Right lobe of liver (tissue), 6 donors: ENCODE data around the gene PVALB. TPM values are rescaled to one million over a fixed set of nuclear protein-coding genes. Genes with fewer than 3 reads are reported as not detected.

ENCODE experiments used
- ATAC-seq, 4 donors: fragments of 200-7000 bp; cut with Tn5 transposase; one replicate each; pipeline ENCODE4 v1.9.1; 2020; ENCODE audit warnings: mild to moderate bottlenecking in 4 of 4, moderate library complexity in 4 of 4
- DNase-seq, 3 donors: peaks; one replicate each; pipeline ENCODE4 v3.0.0-alpha.2; 2020
- H3K27ac ChIP-seq, 3 donors: fragments of 200-600 bp; one replicate each; pipeline ENCODE4 v1.8.0; 2022
- H3K27me3 ChIP-seq, 2 donors: fragments of 200-600 bp; one replicate each; pipeline ENCODE4 v1.8.0; 2022
- H3K36me3 ChIP-seq, 4 donors: fragments of 200-600 bp; sonication (generic) in 1 of 4; one replicate each; pipeline versions ENCODE4 v1.5.1 to v1.8.0; 2017 to 2022; ENCODE audit warnings: control low read depth in 1 of 4
- H3K4me1 ChIP-seq, 4 donors: fragments of 200-600 bp; sonication (generic) in 1 of 4; one replicate each; pipeline versions ENCODE4 v1.5.1 to v1.8.0; 2017 to 2022; ENCODE audit warnings: control low read depth in 1 of 4
- H3K4me3 ChIP-seq, 3 donors: fragments of 200-600 bp; one replicate each; pipeline ENCODE4 v1.8.0; 2022
- H3K9me3 ChIP-seq, 4 donors: fragments of 200-600 bp; sonication (generic) in 1 of 4; one replicate each; pipeline versions ENCODE4 v1.5.1 to v1.8.0; 2017 to 2022; ENCODE audit warnings: control low read depth in 1 of 4
- CTCF ChIP-seq, 4 donors: fragments of 200-600 bp in 3 of 4; fragments of 450-650 bp in 1 of 4; IDR thresholded peaks; one replicate each; pipeline versions ENCODE4 v1.5.1 to v1.8.0; 2016 to 2022; ENCODE audit warnings: antibody characterized with exemption in 4 of 4, mild to moderate bottlenecking in 2 of 4
- POLR2A ChIP-seq: fragments of 450-650 bp; IDR thresholded peaks from one replicate; pipeline ENCODE4 v1.6.1; 2017; ENCODE audit warnings: antibody characterized with exemption, mild to moderate bottlenecking
- WGBS: methylation state at CpG from one replicate; pipeline ENCODE4 v1.1.6; 2018; ENCODE audit warnings: low coverage, low lambda C conversion rate; ENCODE audit not compliant: insufficient coverage; ENCODE audit errors: missing lambda C conversion rate; 5-methylcytosine and 5-hydroxymethylcytosine counted together
- intact Hi-C, 2 donors: fragments of 100-400 bp; cut with DNase I; formaldehyde crosslinking; loops; one replicate each; pipeline versions ENCODE4 v1.11.2 to v1.14.1; 2022
- total RNA-seq, 6 experiments: library from RNA; depleted of rRNA in 2 of 6; stranded (reverse); fragments of >200 nt in 2 of 6; fragmentation: NEBNext Ultra II Directional in 3 of 6; extraction: Animal tissue kit (Norgen Biotek cat#: 25700) in 3 of 6; gene quantifications; one replicate each; pipeline versions ENCODE4 v1.1.0 to v1.2.4, GENCODE V29; 2016 to 2023
- donor health status: DM: no; HTN: yes; CAD: no.
- donor health status: DM: no; HTN: no; CAD: no.
- donor health status: DM: no; HTN: no; CAD: no.
- donor health status: DM: no; HTN: yes; CAD: no.
- donor health status: DM: no; HTN: yes; CAD: no.

The PVALB gene
- total RNA-seq, 6 experiments from 2014 or later = 0.59 to 1.7 (median 1.4) TPM; not detected in 2

DNA sequence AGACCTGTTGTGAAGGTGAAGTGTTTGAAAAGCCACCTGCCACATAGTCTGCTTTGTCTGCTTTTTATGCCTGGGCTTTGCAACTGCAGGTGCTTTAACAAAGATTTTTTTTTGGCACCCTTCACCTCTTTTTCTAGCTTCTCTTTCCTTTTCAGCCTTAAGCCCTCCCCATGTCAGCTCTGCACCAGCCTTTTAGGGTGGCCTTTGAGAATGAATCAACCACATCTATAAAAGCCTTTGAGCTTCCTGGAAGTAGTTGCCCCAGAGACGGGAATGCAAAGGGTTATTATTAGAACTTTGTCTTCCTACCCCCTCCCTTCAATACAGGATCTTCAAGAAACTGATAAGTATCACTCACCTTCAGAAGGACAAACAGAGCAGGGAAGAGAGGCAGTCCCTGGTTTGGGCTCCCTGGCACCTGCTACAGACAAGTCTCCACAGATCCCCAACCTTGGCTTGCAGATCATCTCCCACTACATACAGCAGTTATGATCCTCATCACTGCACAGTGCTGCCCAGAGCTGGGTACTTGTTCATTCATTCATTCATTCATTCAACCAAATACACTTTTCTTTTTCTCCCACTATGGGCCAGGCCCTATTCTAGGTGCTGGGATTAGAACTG lies 8.0 kb downstream of the PVALB start:
- no peaks in the 10 kb centered on the region for H3K27me3 ChIP-seq
- H3K4me3 ChIP-seq = no peak overlapping the region
- no peak overlapping the region for H3K27ac ChIP-seq
- TF ChIP-seq CTCF (IDR thresholded peaks at IDR 0.05) = no peak
- no peak for TF ChIP-seq POLR2A
- intact Hi-C loops = no loop called here
- ATAC-seq (no peak), DNase-seq (no peak)
- no peaks in the 10 kb centered on the region for H3K4me1 ChIP-seq
- no peaks in the 10 kb centered on the region for H3K36me3 ChIP-seq
- 50% methylated on average over 1 of the region's 1 CpG for WGBS
- no peaks in the 10 kb centered on the region for H3K9me3 ChIP-seq

DNA sequence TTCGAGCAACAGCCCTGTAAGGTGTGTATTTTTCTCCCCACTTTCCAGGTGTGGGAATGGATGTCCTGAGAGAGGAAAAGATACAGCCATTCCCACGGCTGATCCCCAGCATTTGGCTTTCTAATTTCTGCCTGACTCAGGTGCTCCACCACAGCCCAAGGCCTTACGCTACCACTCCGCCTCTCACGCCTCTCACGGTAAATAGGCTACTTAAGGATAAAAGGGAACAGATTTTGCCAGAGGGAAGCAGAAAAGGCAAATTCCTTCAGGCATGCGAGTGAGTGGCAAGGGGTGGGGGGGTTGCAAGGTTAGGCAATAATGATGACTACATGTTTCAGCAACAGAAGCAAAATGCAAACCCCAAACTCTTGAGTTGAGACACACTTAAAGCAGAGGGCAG lies 9.2 kb downstream of the PVALB start:
- no peak for DNase-seq
- intact Hi-C loops = no loop called here
- no peak for ATAC-seq
- no peak overlapping the region for H3K4me3 ChIP-seq
- H3K27me3 ChIP-seq = no peaks in the 10 kb centered on the region
- 70% methylated on average over 7 of the region's 7 CpGs for WGBS
- H3K9me3 ChIP-seq = no peaks in the 10 kb centered on the region
- no peaks in the 10 kb centered on the region for H3K4me1 ChIP-seq
- no peak overlapping the region for H3K27ac ChIP-seq
- no peaks in the 10 kb centered on the region for H3K36me3 ChIP-seq
- TF ChIP-seq POLR2A (no peak), CTCF (IDR thresholded peaks at IDR 0.05) (no peak)

DNA sequence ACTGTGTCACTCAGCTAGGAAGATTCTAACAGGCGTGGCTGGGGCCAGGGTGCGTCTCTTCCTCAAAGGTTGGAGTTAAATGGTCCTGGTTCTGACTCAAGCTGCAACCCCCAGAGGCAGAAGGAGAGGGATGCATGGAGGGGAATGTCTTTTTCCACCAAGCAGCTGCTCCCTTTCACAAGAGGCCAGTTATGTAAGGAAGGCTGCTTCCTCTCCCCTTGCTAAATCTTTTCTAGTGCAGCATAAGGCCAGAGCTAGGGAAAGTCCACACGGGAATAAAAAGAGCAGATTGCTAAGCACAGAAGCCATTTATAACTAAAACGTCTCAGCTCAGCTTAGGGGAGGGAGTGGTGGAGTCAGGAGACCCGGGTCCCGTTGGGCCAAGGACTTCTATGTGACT lies 10.0 kb downstream of the PVALB start:
- 38% methylated on average over 6 of the region's 6 CpGs for WGBS
- H3K4me1 ChIP-seq = no peaks in the 10 kb centered on the region
- TF ChIP-seq CTCF (IDR thresholded peaks at IDR 0.05) (no peak), POLR2A (no peak)
- no peak for ATAC-seq
- H3K9me3 ChIP-seq = no peaks in the 10 kb centered on the region
- intact Hi-C loops = no loop called here
- H3K27me3 ChIP-seq = no peaks in the 10 kb centered on the region
- no peak for DNase-seq
- no peak overlapping the region for H3K27ac ChIP-seq
- no peaks in the 10 kb centered on the region for H3K36me3 ChIP-seq
- no peak overlapping the region for H3K4me3 ChIP-seq

DNA sequence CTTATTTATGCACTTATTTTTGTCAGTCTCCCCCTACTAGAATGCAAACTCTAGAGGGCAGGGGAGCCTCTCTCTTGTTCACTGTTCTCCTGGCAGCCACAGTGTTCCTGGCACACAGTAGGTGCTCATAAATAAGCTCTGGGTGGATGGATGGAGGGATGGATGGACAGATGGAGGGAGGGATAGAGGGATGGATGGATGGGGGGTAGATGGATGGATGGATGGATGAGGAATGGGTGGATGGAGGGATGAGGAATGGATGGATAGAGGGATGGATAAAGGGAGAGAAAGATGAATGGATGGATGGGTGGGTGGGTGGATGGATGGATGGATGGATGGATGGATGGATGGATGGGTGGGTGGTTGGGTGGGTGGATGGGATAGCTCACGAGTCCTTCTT lies 13.5 kb downstream of the PVALB start:
- no peaks in the 10 kb centered on the region for H3K9me3 ChIP-seq
- intact Hi-C loops = no loop called here
- no peak for DNase-seq
- ATAC-seq = no peak
- no peak overlapping the region for H3K27ac ChIP-seq
- TF ChIP-seq POLR2A (no peak), CTCF (IDR thresholded peaks at IDR 0.05) (no peak)
- H3K4me1 ChIP-seq = no peaks in the 10 kb centered on the region
- 18% methylated on average over 1 of the region's 1 CpG for WGBS
- H3K4me3 ChIP-seq = no peak overlapping the region
- H3K36me3 ChIP-seq = no peaks in the 10 kb centered on the region
- H3K27me3 ChIP-seq = no peaks in the 10 kb centered on the region
